OCI-LY3 (cell line): ENCODE data around the gene AVEN.

Source experiments
- CTCF ChIP-seq: fragments of 200-600, 300-600 bp; sonication (generic); IDR thresholded peaks from 2 replicates; pipeline ENCODE4 v1.5.1; 2014; ENCODE audit warnings: antibody characterized with exemption, low read length, low read depth
- EZH2phosphoT487 ChIP-seq: fragments of 200-600 bp; shearing (Covaris generic); IDR thresholded peaks from 2 replicates; pipeline ENCODE4 v1.6.1; 2018; ENCODE audit warnings: antibody characterized with exemption, mixed run types, low read depth

GRCh38 chr15:33994005-33994615 is 44.9 kb downstream of the AVEN start:
- peak; percentile 62 for TF ChIP-seq CTCF
- TF ChIP-seq EZH2phosphoT487, result no peak
